CD1c-positive myeloid dendritic cell (primary cell): ENCODE measurements around the gene PSIP1.
"Not testable (repeated sequence)": the region's sequence is repeated elsewhere in the genome, so short reads cannot be mapped to it uniquely, and the experiment has no call there.

ENCODE experiments used
- DNase-seq: peaks from one replicate; pipeline ENCODE4 v3.0.0-alpha.2; 2016; ENCODE audit errors: extremely low spot score

The PSIP1 gene

GRCh38 chr9:15433191-15433590 lies 77.6 kb downstream of the PSIP1 start:
- DNase-seq: peak; percentile 44

- DNase-seq: peak; percentile 40
These were observed 79.6 kb downstream of the PSIP1 start for GRCh38 chr9:15430920-15431844.

- not testable (repeated sequence) for DNase-seq
These were observed 83.1 kb downstream of the PSIP1 start for GRCh38 chr9:15427702-15428101.

- DNase-seq: peak; percentile 22
These were observed 84.8 kb downstream of the PSIP1 start for GRCh38 chr9:15426019-15426418.

GRCh38 chr9:15423231-15423985 lies 87.4 kb downstream of the PSIP1 start:
- DNase-seq: no peak

- DNase-seq: peak; percentile 97
These were observed 88.2 kb downstream of the PSIP1 start, which contains the start of gene SNAPC3 for GRCh38 chr9:15422372-15423230. SNAPC3 (plus strand) TSS chr9:15422876; CDS start chr9:15422880, 4 bp downstream.

- no peak for DNase-seq
These were observed 88.8 kb downstream of the PSIP1 start for GRCh38 chr9:15421990-15422371.

- no peak for DNase-seq
These were observed 89.2 kb downstream of the PSIP1 start for GRCh38 chr9:15421532-15421931.

- no peak for DNase-seq
These were observed 90.0 kb downstream of the PSIP1 start for GRCh38 chr9:15420796-15421195.

- DNase-seq: no peak
These were observed 93.1 kb downstream of the PSIP1 start for GRCh38 chr9:15417626-15418025.

- peak; percentile 47 for DNase-seq
These were observed 93.9 kb downstream of the PSIP1 start for GRCh38 chr9:15416880-15417279.
